PC-3 (cell line): ENCODE measurements around the gene GABRG3. TPM values are rescaled to one million over a fixed set of nuclear protein-coding genes. Genes with fewer than 3 reads are reported as not detected.
A peak's percentile ranks its signal among the peaks of the same experiment; 100 is the strongest.

Experiments used
- ATAC-seq: fragments of 200-7000 bp; cut with Tn5 transposase; 2 replicates; pipeline ENCODE4 v1.9.1; 2020; ENCODE audit warnings: mild to moderate bottlenecking, moderate library complexity
- BruUV-seq: library from RNA; stranded (reverse); fragments of 400-500 nt; replicated peaks from 2 replicates; lab custom pipeline; 2021; lab: Mats Ljungman, UMichigan
- CTCF ChIA-PET: fragments of 300-600 bp; sonication (Branson Sonifier 250); formaldehyde crosslinking; loops from one replicate; lab custom pipeline; 2022; ENCODE audit warnings: antibody characterized with exemption; lab: Charles Lee
- POLR2A ChIA-PET: fragments of 300-600 bp; sonication (Branson Sonifier 250); formaldehyde crosslinking; loops from one replicate; lab custom pipeline; 2022; ENCODE audit warnings: antibody characterized with exemption; ENCODE audit not compliant: unreplicated experiment; lab: Charles Lee
- DNase-seq: peaks from one replicate; pipeline ENCODE4 v3.0.0-alpha.2; 2015
- H2AFZ ChIP-seq: fragments of 300-600 bp; sonication (generic); 2 replicates; pipeline ENCODE4 v1.6.0; 2016; ENCODE audit warnings: antibody characterized with exemption, low read length
- H3F3A ChIP-seq: fragments of 300-600 bp; sonication (generic); one replicate; pipeline ENCODE4 v1.6.0; 2017; ENCODE audit warnings: antibody characterized with exemption, low read length, control low read depth, mild to moderate bottlenecking; ENCODE audit not compliant: unreplicated experiment
- H3K27ac ChIP-seq: fragments of 300-600 bp; sonication (generic); 2 replicates; pipeline ENCODE4 v1.5.1; 2016; ENCODE audit warnings: mild to moderate bottlenecking, low read length
- H3K27me3 ChIP-seq: fragments of 300-600 bp; sonication (generic); 2 replicates; pipeline ENCODE4 v1.6.1; 2016; ENCODE audit warnings: low read length, mixed read lengths
- H3K36me3 ChIP-seq: fragments of 300-600 bp; sonication (generic); 2 replicates; pipeline ENCODE4 v1.6.1; 2016; ENCODE audit warnings: low read depth, mixed run types, low read length, mixed read lengths
- H3K4me1 ChIP-seq: fragments of 300-600 bp; sonication (generic); 2 replicates; pipeline ENCODE4 v1.5.1; 2016; ENCODE audit warnings: low read length; ENCODE audit not compliant: insufficient read depth
- H3K4me2 ChIP-seq: fragments of 300-600 bp; sonication (generic); 2 replicates; pipeline ENCODE4 v1.6.0; 2016; ENCODE audit warnings: low read length
- H3K4me3 ChIP-seq: fragments of 300-600 bp; sonication (generic); 2 replicates; pipeline ENCODE4 v1.5.1; 2016; ENCODE audit warnings: mild to moderate bottlenecking, low read length, mixed read lengths
- H3K79me2 ChIP-seq: fragments of 300-600 bp; sonication (generic); 2 replicates; pipeline ENCODE4 v1.6.1; 2017; ENCODE audit warnings: low read length, mixed read lengths
- H3K9ac ChIP-seq: fragments of 300-600 bp; sonication (generic); 2 replicates; pipeline ENCODE4 v1.6.0; 2016; ENCODE audit warnings: mild to moderate bottlenecking, low read length
- H3K9me2 ChIP-seq: fragments of 300-600 bp; sonication (generic); replicated peaks from 2 replicates; pipeline ENCODE4 v1.6.1; 2016; ENCODE audit warnings: mixed run types, low read length, mixed read lengths
- H3K9me3 ChIP-seq: fragments of 300-600 bp; sonication (generic); 2 replicates; pipeline ENCODE4 v1.6.1; 2016; ENCODE audit warnings: low read length, mixed read lengths
- H4K20me1 ChIP-seq: fragments of 300-600 bp; sonication (generic); 2 replicates; pipeline ENCODE4 v1.6.1; 2016; ENCODE audit warnings: low read length, mixed read lengths
- CTCF ChIP-seq: fragments of 300-600 bp; sonication (generic); conservative IDR thresholded peaks from 2 replicates; pipeline ENCODE4 v1.5.1; 2017; ENCODE audit warnings: antibody characterized with exemption, low read depth, mild to moderate bottlenecking, low read length
- EZH2 ChIP-seq: fragments of 300-600 bp; sonication (generic); IDR thresholded peaks from one replicate; pipeline ENCODE4 v1.6.1; 2017; ENCODE audit warnings: antibody characterized with exemption, mild to moderate bottlenecking, low read length; ENCODE audit not compliant: unreplicated experiment
- EZH2phosphoT487 ChIP-seq: fragments of 300-600 bp; sonication (generic); IDR thresholded peaks from 2 replicates; pipeline ENCODE4 v1.6.1; 2018; ENCODE audit warnings: mild to moderate bottlenecking, antibody characterized with exemption, low read length, borderline replicate concordance
- intact Hi-C: fragments of 100-400 bp; cut with micrococcal nuclease; formaldehyde crosslinking; loops from 2 replicates; pipeline ENCODE4 v1.9.0; 2023
- total RNA-seq: library from RNA; depleted of rRNA; stranded (reverse); fragments of >200 nt; gene quantifications from 2 replicates; pipeline ENCODE4 v1.2.3, GENCODE V29; 2014

Gene GABRG3
- total RNA-seq, 1 experiment from 2014 or later: 0.11 TPM

- Histone ChIP-seq H3K9ac (no peak overlapping the region), H3K4me1 (no peaks in the 10 kb centered on the region), H3K79me2 (no peaks in the 10 kb centered on the region), H3K9me3 (peaks cover 6% of the 10 kb centered on the region; the same call in 1 of the 2 replicates), H2AFZ (no peak overlapping the region), H3F3A (no peaks in the 10 kb centered on the region), H3K4me2 (no peak overlapping the region), H3K4me3 (no peak overlapping the region), H3K27ac (no peak overlapping the region), H3K9me2 (no peaks in the 10 kb centered on the region), H3K36me3 (no peaks in the 10 kb centered on the region), H3K27me3 (no peaks in the 10 kb centered on the region), H4K20me1 (no peaks in the 10 kb centered on the region)
- ATAC-seq (no peak), DNase-seq (no peak)
- TF ChIP-seq EZH2phosphoT487: no peak
- no peak for TF ChIP-seq CTCF
- TF ChIP-seq EZH2: no peak
- CTCF ChIA-PET: no interaction called here
- BruUV-seq: no TSS peak
- POLR2A ChIA-PET: no interaction called here
- intact Hi-C loops: no loop called here
Observed at GRCh38 chr15:27092390-27092789, 121.4 kb downstream of the GABRG3 start.

- ATAC-seq: no peak
- Histone ChIP-seq H4K20me1 (no peaks in the 10 kb centered on the region), H3F3A (no peaks in the 10 kb centered on the region), H3K9me3 (peaks cover 11% of the 10 kb centered on the region; the same call in 1 of the 2 replicates), H3K27ac (no peak overlapping the region), H3K79me2 (no peaks in the 10 kb centered on the region), H3K9me2 (no peaks in the 10 kb centered on the region), H3K4me2 (no peak overlapping the region), H3K9ac (no peak overlapping the region), H3K36me3 (no peaks in the 10 kb centered on the region), H3K4me3 (no peak overlapping the region), H3K27me3 (no peaks in the 10 kb centered on the region), H2AFZ (no peak overlapping the region), H3K4me1 (no peaks in the 10 kb centered on the region)
- TF ChIP-seq EZH2phosphoT487: no peak
- no peak for TF ChIP-seq EZH2
- no peak for TF ChIP-seq CTCF
- POLR2A ChIA-PET: no interaction called here
- CTCF ChIA-PET: no interaction called here
- DNase-seq: no peak
- no TSS peak for BruUV-seq
- intact Hi-C loops: no loop called here
Observed at GRCh38 chr15:27094235-27094634, 123.3 kb downstream of the GABRG3 start.

- Histone ChIP-seq H3K9me3 (0 out of 2 replicates have a peak, but pooled peaks cover 9% of the 10 kb centered on the region), H3K79me2 (no peaks in the 10 kb centered on the region), H3K27ac (peak overlapping the region; percentile 30; the same call in 1 of the 2 replicates), H3K9ac (no peak overlapping the region), H3F3A (no peaks in the 10 kb centered on the region), H2AFZ (no peak overlapping the region), H3K9me2 (no peaks in the 10 kb centered on the region), H3K4me1 (no peaks in the 10 kb centered on the region), H3K4me2 (no peak overlapping the region; the same call in 1 of the 2 replicates), H4K20me1 (no peaks in the 10 kb centered on the region), H3K36me3 (no peaks in the 10 kb centered on the region), H3K4me3 (no peak overlapping the region), H3K27me3 (no peaks in the 10 kb centered on the region)
- no TSS peak for BruUV-seq
- ATAC-seq (no peak), DNase-seq (peak; percentile 30)
- POLR2A ChIA-PET: no interaction called here
- intact Hi-C loops: no loop called here
- CTCF ChIA-PET: no interaction called here
- TF ChIP-seq EZH2: no peak
- no peak for TF ChIP-seq EZH2phosphoT487
- no peak for TF ChIP-seq CTCF
Observed at GRCh38 chr15:27095886-27096624, 125.1 kb downstream of the GABRG3 start.
